OCI-LY3 (cell line): Measurements from ENCODE around the gene RNF217.

Source experiments
- H2AFZ ChIP-seq: fragments of 200-600, 300-600 bp; shearing (Covaris generic); 2 replicates; pipeline ENCODE4 v1.6.0; 2014; ENCODE audit warnings: antibody characterized with exemption, low read depth, low read length
- H3K27ac ChIP-seq: fragments of 200-600, 300-600 bp; sonication (generic); 2 replicates; pipeline ENCODE4 v1.5.1; 2014; ENCODE audit warnings: mild to moderate bottlenecking, low read length, moderate library complexity, mixed read lengths
- H3K27me3 ChIP-seq: fragments of 200-600, 300-600 bp; sonication (generic); 2 replicates; pipeline ENCODE4 v1.6.1; 2014; ENCODE audit warnings: low read depth, low read length, mixed read lengths
- H3K36me3 ChIP-seq: fragments of 200-600, 300-600 bp; sonication (generic); replicated peaks from 2 replicates; pipeline ENCODE3; 2014; ENCODE audit warnings: low read depth, low read length, mixed read lengths
- H3K4me1 ChIP-seq: fragments of 300-600, 200-600 bp; sonication (generic); 2 replicates; pipeline ENCODE4 v1.6.1; 2014; ENCODE audit warnings: low read length, mixed read lengths
- H3K4me2 ChIP-seq: fragments of 200-600, 300-600 bp; sonication (generic); 2 replicates; pipeline ENCODE4 v1.6.1; 2014; ENCODE audit warnings: low read length, mixed read lengths
- H3K4me3 ChIP-seq: fragments of 300-600, 200-600 bp; sonication (generic); 2 replicates; pipeline ENCODE4 v1.5.1; 2014; ENCODE audit warnings: antibody characterized with exemption, mild to moderate bottlenecking, low read length, moderate library complexity
- H3K79me2 ChIP-seq: fragments of 300-600, 200-600 bp; shearing (Covaris generic); 2 replicates; pipeline ENCODE4 v1.6.1; 2014; ENCODE audit warnings: mild to moderate bottlenecking, low read length, mixed read lengths
- H3K9ac ChIP-seq: fragments of 300-600, 200-600 bp; shearing (Covaris generic); 2 replicates; pipeline ENCODE4 v1.6.0; 2014; ENCODE audit warnings: mild to moderate bottlenecking, low read length, moderate library complexity
- H3K9me3 ChIP-seq: fragments of 200-600, 300-600 bp; shearing (Covaris generic); 2 replicates; pipeline ENCODE4 v1.6.1; 2014; ENCODE audit warnings: low read length, mixed read lengths; ENCODE audit not compliant: insufficient read depth
- H4K20me1 ChIP-seq: fragments of 200-600, 300-600 bp; sonication (generic); 2 replicates; pipeline ENCODE4 v1.6.1; 2016; ENCODE audit warnings: low read length, mixed read lengths; ENCODE audit not compliant: insufficient read depth
- CTCF ChIP-seq: fragments of 200-600, 300-600 bp; sonication (generic); IDR thresholded peaks from 2 replicates; pipeline ENCODE4 v1.5.1; 2014; ENCODE audit warnings: antibody characterized with exemption, low read length, low read depth
- EZH2phosphoT487 ChIP-seq: fragments of 200-600 bp; shearing (Covaris generic); IDR thresholded peaks from 2 replicates; pipeline ENCODE4 v1.6.1; 2018; ENCODE audit warnings: antibody characterized with exemption, mixed run types, low read depth

Gene RNF217

DNA sequence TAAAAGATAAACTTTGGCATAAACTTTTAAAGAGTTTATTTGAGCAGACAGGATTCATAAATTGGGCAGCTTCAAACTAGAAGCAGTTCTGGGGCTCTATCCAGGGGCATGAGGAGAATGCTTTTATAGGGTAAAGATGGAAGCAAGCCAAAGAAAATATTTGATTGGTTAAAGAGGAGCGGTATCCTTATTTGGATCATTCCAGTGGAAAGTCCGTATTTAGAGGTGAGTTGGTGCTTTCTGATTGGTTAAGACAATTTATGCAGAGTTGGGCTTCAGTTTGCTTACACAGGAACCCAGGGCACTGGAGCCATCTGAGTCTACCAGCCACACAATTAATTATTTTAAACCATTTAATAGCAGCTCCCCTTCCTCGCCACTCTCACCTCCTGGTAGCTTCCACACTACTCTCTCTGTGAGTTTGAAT, 37.9 kb upstream of the RNF217 start:
- TF ChIP-seq CTCF (no peak), EZH2phosphoT487 (no peak)

GRCh38 chr6:124926435-124926834, 35.8 kb upstream of the RNF217 start:
- Histone ChIP-seq H3K79me2 (no peaks in the 10 kb centered on the region), H3K27ac (no peak overlapping the region), H3K9me3 (no peaks in the 10 kb centered on the region), H4K20me1 (no peaks in the 10 kb centered on the region), H3K4me3 (no peak overlapping the region), H3K27me3 (no peaks in the 10 kb centered on the region), H2AFZ (no peak overlapping the region), H3K4me2 (no peak overlapping the region), H3K36me3 (no peaks in the 10 kb centered on the region), H3K4me1 (no peaks in the 10 kb centered on the region), H3K9ac (no peak overlapping the region)
- no peak for TF ChIP-seq EZH2phosphoT487
- TF ChIP-seq CTCF = no peak

More for the DNA sequence above, 37.9 kb upstream of the RNF217 start:
- Histone ChIP-seq H3K4me3 (no peak overlapping the region), H3K9me3 (no peaks in the 10 kb centered on the region), H2AFZ (no peak overlapping the region), H3K4me2 (no peak overlapping the region), H4K20me1 (no peaks in the 10 kb centered on the region), H3K9ac (no peak overlapping the region), H3K79me2 (no peaks in the 10 kb centered on the region), H3K27me3 (no peaks in the 10 kb centered on the region), H3K27ac (no peak overlapping the region), H3K4me1 (no peaks in the 10 kb centered on the region), H3K36me3 (no peaks in the 10 kb centered on the region)

- Histone ChIP-seq H3K9ac (no peak overlapping the region), H3K4me3 (no peak overlapping the region), H3K4me2 (no peak overlapping the region), H3K4me1 (no peaks in the 10 kb centered on the region), H3K27ac (no peak overlapping the region), H3K36me3 (no peaks in the 10 kb centered on the region), H3K79me2 (no peaks in the 10 kb centered on the region), H3K27me3 (no peaks in the 10 kb centered on the region), H2AFZ (no peak overlapping the region), H3K9me3 (no peaks in the 10 kb centered on the region), H4K20me1 (no peaks in the 10 kb centered on the region)
- TF ChIP-seq CTCF (no peak), EZH2phosphoT487 (no peak)
Observed at GRCh38 chr6:124927806-124928205, 34.4 kb upstream of the RNF217 start.

DNA sequence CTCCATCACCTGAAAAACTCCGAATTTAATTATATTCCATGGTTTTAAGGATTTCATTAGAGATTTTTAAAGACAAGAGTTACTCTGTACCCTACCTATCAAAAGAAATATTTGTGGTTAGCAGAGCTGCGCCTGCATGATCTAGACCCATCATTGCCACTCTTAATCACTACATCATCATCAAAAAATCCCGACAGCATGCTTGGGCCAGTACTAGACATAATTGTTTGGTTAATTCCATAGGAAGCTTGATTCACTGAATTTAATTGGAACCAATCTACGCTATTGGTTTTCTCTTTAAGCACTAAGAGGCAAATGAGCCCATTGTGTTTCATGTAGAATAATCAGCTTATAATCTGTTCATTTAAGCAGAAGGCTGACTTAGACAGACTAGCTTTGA, 33.4 kb upstream of the RNF217 start:
- Histone ChIP-seq H3K9ac (no peak overlapping the region), H3K4me3 (no peak overlapping the region), H4K20me1 (no peaks in the 10 kb centered on the region), H3K9me3 (no peaks in the 10 kb centered on the region), H3K27me3 (no peaks in the 10 kb centered on the region), H3K4me2 (no peak overlapping the region), H3K4me1 (no peaks in the 10 kb centered on the region), H2AFZ (no peak overlapping the region), H3K27ac (no peak overlapping the region), H3K79me2 (no peaks in the 10 kb centered on the region), H3K36me3 (no peaks in the 10 kb centered on the region)
- TF ChIP-seq CTCF (no peak), EZH2phosphoT487 (no peak)
